ENCODE results near the gene RAB12.
"Not testable (repeated sequence)": the region's sequence is repeated elsewhere in the genome, so short reads cannot be mapped to it uniquely, and the experiment has no call there.

The RAB12 gene

GRCh38 chr18:8615397-8616027 lies 6.3 kb downstream of the RAB12 start:
- 0 out of 2 replicates have a peak overlapping the region, but pooled peaks have one; percentile 6 for H3K4me3 ChIP-seq (ENCODE audit: low read depth, low read length)
- no peak for TF ChIP-seq CTCF (IDR thresholded peaks at IDR 0.05; ENCODE audit: low read depth, low read length)

- no peak for TF ChIP-seq CTCF (IDR thresholded peaks at IDR 0.05; ENCODE audit: low read depth, low read length)
- H3K4me3 ChIP-seq (ENCODE audit: low read depth, low read length): no peak overlapping the region
Measured at GRCh38 chr18:8616028-8616401, 6.8 kb downstream of the RAB12 start.

GRCh38 chr18:8617907-8618306 lies 8.7 kb downstream of the RAB12 start:
- no peak for TF ChIP-seq CTCF (IDR thresholded peaks at IDR 0.05; ENCODE audit: low read depth, low read length)
- no peak overlapping the region for H3K4me3 ChIP-seq (ENCODE audit: low read depth, low read length)

DNA sequence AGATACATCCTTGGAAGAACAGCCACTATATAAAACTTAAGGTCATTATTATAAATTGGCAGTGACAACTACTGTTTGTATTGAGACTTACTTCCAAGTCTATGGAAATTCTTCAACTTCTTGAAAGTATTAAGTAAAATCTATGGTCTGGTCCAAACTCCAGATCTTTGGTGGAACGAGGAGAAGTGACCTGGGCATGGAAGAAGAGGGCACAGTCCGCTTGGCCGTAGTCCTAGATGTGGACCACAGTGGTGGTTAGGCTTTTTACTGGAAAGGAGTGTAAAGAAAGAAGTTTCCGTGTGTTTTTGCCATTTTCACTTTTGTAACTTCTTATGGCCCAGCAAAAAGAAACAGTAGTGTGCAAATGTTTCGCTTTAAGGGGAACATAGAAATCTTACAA lies 9.8 kb downstream of the RAB12 start:
- no peak overlapping the region for H3K4me3 ChIP-seq (ENCODE audit: low read depth, low read length)

DNA sequence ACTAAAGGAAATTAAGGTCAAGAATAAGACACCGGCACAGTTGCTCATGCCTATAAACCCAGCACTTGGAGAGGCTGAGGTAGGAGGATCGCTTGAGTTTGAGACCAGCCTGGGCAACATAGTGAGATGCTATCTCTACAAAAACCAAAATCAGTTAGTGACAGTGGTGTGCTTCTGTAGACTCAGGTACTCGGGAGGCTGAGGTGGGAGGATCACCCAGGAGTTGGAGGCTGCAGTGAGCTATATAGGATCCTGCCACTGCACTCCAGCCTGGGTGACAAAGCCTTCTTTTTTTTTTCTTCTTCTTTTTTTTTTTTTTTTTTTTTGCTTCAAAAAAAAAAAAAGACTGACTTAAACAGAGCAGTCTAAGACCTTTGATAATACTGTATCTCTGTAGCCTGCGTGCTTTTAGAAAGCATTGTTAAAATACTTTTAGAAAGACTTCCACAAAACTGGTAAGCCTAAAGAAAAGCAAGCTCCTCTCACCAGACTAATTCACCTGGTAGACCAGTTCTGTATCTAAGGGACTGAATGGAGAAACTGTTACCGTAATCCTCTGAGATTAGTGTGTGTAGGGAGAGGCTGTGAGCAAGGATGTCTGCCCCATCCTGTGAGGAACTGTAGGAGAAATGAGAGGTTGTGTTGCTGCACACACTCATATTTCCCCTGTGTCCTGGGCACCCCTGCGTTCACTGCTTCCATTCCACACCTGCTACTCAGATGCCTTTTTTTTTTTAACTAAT lies 10.8 kb downstream of the RAB12 start:
- no peak for TF ChIP-seq CTCF (IDR thresholded peaks at IDR 0.05; ENCODE audit: low read depth, low read length)
- no peak overlapping the region for H3K4me3 ChIP-seq (ENCODE audit: low read depth, low read length)

More for the DNA sequence above, 9.8 kb downstream of the RAB12 start:
- TF ChIP-seq CTCF (IDR thresholded peaks at IDR 0.05; ENCODE audit: low read depth, low read length): no peak

- no peak overlapping the region for H3K4me3 ChIP-seq (ENCODE audit: low read depth, low read length)
- no peak for TF ChIP-seq CTCF (IDR thresholded peaks at IDR 0.05; ENCODE audit: low read depth, low read length)
Measured at GRCh38 chr18:8620845-8621244, 11.6 kb downstream of the RAB12 start.

GRCh38 chr18:8622625-8623024 lies 13.4 kb downstream of the RAB12 start:
- H3K4me3 ChIP-seq (ENCODE audit: low read depth, low read length): not testable (repeated sequence)
